ENCODE measurements around the gene LRRC36.

The LRRC36 gene

DNA sequence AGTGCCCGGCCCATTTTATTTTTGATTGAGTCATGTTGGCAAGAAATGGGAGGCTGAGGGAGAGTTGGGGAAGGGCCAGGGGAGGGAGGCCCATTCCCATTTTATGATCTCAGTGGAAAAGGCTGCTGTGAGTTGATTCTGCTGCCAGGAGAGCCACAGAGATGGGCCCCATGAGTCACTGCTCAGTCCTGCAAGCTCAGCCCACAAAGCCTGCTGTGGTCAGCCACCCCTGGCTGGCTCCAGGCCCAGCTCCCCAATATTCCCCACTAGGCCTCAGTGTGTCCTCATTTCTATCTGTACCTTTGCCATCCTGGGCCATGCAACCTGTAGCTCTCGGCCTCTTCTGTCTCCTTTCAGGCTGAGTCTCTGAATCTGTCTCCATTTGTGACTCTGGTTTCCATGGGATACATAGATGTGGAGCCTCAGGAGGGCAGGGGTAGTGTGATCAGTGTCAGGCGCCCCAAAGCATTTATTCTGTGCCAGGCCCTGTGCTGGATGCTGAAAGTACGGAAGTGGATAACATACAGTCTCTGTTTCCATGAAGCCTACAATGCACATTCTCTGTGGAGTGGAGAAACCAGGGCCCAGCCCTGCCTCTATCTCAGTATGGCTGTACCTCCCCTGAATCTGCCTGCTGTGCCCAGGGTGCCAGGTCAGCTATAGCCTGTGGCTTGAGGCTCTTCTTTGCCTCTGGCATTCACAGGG, 49.2 kb upstream of the LRRC36 start (continued):
- TF ChIP-seq ZNF677 (tag by site-specific recombination; IDR thresholded peaks at IDR 0.05) = no peak
- TF ChIP-seq, protein P1, sequence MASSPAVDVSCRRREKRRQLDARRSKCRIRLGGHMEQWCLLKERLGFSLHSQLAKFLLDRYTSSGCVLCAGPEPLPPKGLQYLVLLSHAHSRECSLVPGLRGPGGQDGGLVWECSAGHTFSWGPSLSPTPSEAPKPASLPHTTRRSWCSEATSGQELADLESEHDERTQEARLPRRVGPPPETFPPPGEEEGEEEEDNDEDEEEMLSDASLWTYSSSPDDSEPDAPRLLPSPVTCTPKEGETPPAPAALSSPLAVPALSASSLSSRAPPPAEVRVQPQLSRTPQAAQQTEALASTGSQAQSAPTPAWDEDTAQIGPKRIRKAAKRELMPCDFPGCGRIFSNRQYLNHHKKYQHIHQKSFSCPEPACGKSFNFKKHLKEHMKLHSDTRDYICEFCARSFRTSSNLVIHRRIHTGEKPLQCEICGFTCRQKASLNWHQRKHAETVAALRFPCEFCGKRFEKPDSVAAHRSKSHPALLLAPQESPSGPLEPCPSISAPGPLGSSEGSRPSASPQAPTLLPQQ (tag by site-specific recombination; IDR thresholded peaks at IDR 0.05) = peak; percentile 97
- TF ChIP-seq, protein P2, sequence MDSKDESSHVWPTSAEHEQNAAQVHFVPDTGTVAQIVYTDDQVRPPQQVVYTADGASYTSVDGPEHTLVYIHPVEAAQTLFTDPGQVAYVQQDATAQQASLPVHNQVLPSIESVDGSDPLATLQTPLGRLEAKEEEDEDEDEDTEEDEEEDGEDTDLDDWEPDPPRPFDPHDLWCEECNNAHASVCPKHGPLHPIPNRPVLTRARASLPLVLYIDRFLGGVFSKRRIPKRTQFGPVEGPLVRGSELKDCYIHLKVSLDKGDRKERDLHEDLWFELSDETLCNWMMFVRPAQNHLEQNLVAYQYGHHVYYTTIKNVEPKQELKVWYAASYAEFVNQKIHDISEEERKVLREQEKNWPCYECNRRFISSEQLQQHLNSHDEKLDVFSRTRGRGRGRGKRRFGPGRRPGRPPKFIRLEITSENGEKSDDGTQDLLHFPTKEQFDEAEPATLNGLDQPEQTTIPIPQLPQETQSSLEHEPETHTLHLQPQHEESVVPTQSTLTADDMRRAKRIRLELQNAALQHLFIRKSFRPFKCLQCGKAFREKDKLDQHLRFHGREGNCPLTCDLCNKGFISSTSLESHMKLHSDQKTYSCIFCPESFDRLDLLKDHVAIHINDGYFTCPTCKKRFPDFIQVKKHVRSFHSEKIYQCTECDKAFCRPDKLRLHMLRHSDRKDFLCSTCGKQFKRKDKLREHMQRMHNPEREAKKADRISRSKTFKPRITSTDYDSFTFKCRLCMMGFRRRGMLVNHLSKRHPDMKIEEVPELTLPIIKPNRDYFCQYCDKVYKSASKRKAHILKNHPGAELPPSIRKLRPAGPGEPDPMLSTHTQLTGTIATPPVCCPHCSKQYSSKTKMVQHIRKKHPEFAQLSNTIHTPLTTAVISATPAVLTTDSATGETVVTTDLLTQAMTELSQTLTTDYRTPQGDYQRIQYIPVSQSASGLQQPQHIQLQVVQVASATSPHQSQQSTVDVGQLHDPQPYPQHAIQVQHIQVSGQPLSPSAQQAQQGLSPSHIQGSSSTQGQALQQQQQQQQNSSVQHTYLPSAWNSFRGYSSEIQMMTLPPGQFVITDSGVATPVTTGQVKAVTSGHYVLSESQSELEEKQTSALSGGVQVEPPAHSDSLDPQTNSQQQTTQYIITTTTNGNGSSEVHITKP (tag by site-specific recombination; IDR thresholded peaks at IDR 0.05) = peak; percentile 59
- TF ChIP-seq, protein P3, sequence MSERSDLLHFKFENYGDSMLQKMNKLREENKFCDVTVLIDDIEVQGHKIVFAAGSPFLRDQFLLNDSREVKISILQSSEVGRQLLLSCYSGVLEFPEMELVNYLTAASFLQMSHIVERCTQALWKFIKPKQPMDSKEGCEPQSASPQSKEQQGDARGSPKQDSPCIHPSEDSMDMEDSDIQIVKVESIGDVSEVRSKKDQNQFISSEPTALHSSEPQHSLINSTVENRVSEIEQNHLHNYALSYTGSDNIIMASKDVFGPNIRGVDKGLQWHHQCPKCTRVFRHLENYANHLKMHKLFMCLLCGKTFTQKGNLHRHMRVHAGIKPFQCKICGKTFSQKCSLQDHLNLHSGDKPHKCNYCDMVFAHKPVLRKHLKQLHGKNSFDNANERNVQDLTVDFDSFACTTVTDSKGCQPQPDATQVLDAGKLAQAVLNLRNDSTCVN (tag by site-specific recombination; optimal IDR thresholded peaks at IDR 0.05) = no peak

DNA sequence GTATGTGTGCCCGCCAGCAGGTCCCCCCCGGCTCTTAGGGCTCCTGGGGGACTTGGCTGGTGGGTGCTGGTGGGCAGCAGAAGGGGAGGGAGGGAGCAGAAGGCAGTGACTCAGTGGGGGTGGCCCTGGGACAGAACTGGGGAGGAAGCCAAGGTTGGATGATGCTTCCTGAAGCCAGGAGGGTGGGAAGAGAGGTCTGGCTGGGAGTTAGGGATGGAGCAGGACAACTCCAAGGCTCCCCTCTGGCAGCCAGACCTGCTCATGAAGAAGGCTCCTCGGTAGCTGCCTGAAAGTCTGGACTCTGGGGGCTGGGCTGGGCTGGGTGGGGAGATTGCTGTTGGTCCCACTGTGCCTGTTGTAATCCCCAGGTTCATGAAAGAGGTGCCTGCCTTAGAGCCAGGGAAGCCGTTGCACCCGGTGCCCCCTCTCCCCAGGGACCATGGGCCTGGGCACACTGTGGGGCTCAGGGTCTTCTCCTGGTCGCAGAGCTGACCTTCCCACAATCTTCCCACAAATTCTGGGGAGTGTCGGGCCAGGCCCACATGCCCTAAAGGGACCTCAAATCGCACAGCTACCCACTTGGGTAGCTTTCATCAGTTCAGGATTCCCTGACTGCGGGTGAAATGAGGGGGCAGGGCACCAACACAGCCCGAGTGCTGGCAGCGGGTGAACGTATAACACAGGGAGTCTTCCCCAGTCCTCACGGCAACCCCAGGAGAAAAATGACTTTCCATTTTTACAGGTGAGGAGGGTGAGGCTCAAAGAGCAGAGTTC, 48.4 kb upstream of the LRRC36 start:
- H3K36me3 ChIP-seq (ENCODE audit: control insufficient read depth in 2 of 2, insufficient read depth in 1 of 2, low read length in 2 of 2) = peaks cover 0 to 38% of the 10 kb centered on the region in 2 experiments; a peak in 2 of 3 replicates
- peak overlapping the region; percentile 50 for H3K4me3 ChIP-seq (ENCODE audit: low read depth, low read length)
- ChIA-PET POLR2A (interaction anchor here (0.5 to 1.2 kb wide), 4 partner anchors 10 to 153 kb away, joined by 3 to 6 read pairs (median 3); partner anchors contain the start of gene HSD11B2), CTCF (interaction anchor here (0.6 to 3.8 kb wide), 9 partner anchors 10 to 121 kb away, joined by 3 to 14 read pairs (median 3); partner anchors contain the start of gene HSF4)
- peak; percentile 65 for TF ChIP-seq GLIS1 (tag by site-specific recombination; IDR thresholded peaks at IDR 0.05)
- TF ChIP-seq ZNF114 (tag by site-specific recombination; IDR thresholded peaks at IDR 0.05) = no peak
- TF ChIP-seq, protein P4, sequence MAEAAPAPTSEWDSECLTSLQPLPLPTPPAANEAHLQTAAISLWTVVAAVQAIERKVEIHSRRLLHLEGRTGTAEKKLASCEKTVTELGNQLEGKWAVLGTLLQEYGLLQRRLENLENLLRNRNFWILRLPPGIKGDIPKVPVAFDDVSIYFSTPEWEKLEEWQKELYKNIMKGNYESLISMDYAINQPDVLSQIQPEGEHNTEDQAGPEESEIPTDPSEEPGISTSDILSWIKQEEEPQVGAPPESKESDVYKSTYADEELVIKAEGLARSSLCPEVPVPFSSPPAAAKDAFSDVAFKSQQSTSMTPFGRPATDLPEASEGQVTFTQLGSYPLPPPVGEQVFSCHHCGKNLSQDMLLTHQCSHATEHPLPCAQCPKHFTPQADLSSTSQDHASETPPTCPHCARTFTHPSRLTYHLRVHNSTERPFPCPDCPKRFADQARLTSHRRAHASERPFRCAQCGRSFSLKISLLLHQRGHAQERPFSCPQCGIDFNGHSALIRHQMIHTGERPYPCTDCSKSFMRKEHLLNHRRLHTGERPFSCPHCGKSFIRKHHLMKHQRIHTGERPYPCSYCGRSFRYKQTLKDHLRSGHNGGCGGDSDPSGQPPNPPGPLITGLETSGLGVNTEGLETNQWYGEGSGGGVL (tag by site-specific recombination; IDR thresholded peaks at IDR 0.05) = peak; percentile 78
- TF ChIP-seq ZIC2 (tag by site-specific recombination; IDR thresholded peaks at IDR 0.05) = peak; percentile 84
- TF ChIP-seq ZFHX2 (tag by site-specific recombination; conservative IDR thresholded peaks at IDR 0.05) = peak; percentile 57
- peak; percentile 24; the same call in 1 of the 2 replicates for TF ChIP-seq SP2 (tag by site-specific recombination; IDR thresholded peaks at IDR 0.05)
- no peak for TF ChIP-seq ZNF785 (tag by site-specific recombination; IDR thresholded peaks at IDR 0.05)
- peak; percentile 67 for TF ChIP-seq ZNF335 (tag by site-specific recombination; conservative IDR thresholded peaks at IDR 0.05)
- no peaks in the 10 kb centered on the region for H3K9me3 ChIP-seq (ENCODE audit: control insufficient read depth, insufficient read depth, low read depth, low read length)
- H3K4me1 ChIP-seq (ENCODE audit: control insufficient read depth, insufficient read depth, low read length) = no peaks in the 10 kb centered on the region
- peak overlapping the region; percentile 50; the same call in 1 of the 2 replicates for H3K27ac ChIP-seq (ENCODE audit: extremely low read depth, low read depth, low read length)
